Mucosa of stomach (tissue), 1 donor: ENCODE results near the gene TAF7.
A peak's percentile ranks its signal among the peaks of the same experiment; 100 is the strongest.
"Not testable (repeated sequence)": the region's sequence is repeated elsewhere in the genome, so short reads cannot be mapped to it uniquely, and the experiment has no call there.

Experiments
- H3K27me3 ChIP-seq: one replicate; pipeline ENCODE4 v1.7.0; 2013; ENCODE audit warnings: mild to moderate bottlenecking, low read length; ENCODE audit not compliant: control insufficient read depth, insufficient read depth
- H3K36me3 ChIP-seq: one replicate; pipeline ENCODE4 v1.7.0; 2013; ENCODE audit warnings: low read length; ENCODE audit not compliant: control insufficient read depth, insufficient read depth
- H3K4me1 ChIP-seq: one replicate; pipeline ENCODE4 v1.7.0; 2013; ENCODE audit warnings: mild to moderate bottlenecking, low read length; ENCODE audit not compliant: control insufficient read depth, insufficient read depth
- H3K4me3 ChIP-seq: one replicate; pipeline ENCODE4 v1.7.0; 2013; ENCODE audit warnings: low read length
- H3K9ac ChIP-seq: one replicate; pipeline ENCODE4 v1.7.0; 2013; ENCODE audit warnings: mild to moderate bottlenecking, low read length, moderate library complexity
- H3K9me3 ChIP-seq: one replicate; pipeline ENCODE4 v1.7.0; 2013; ENCODE audit warnings: mild to moderate bottlenecking, low read length, moderate library complexity; ENCODE audit not compliant: control insufficient read depth
- donor health status: Pancreatic carcinoma.

The TAF7 gene

GRCh38 chr5:141326088-141326854 lies 5.7 kb upstream of the TAF7 start:
- H3K36me3 ChIP-seq, result no peaks in the 10 kb centered on the region

GRCh38 chr5:141322261-141322660 lies 1.7 kb upstream of the TAF7 start:
- Histone ChIP-seq H3K36me3 (peaks cover 13% of the 10 kb centered on the region), H3K27me3 (no peaks in the 10 kb centered on the region), H3K9me3 (peaks cover 34% of the 10 kb centered on the region), H3K4me1 (no peaks in the 10 kb centered on the region), H3K4me3 (no peak overlapping the region), H3K9ac (no peak overlapping the region)

More at GRCh38 chr5:141326088-141326854, 5.7 kb upstream of the TAF7 start:
- H3K9ac ChIP-seq, result peak overlapping the region; percentile 3
- H3K4me3 ChIP-seq, result no peak overlapping the region
- no peaks in the 10 kb centered on the region for H3K4me1 ChIP-seq
- H3K27me3 ChIP-seq, result peaks cover 2% of the 10 kb centered on the region
- H3K9me3 ChIP-seq, result peaks cover 5% of the 10 kb centered on the region

- Histone ChIP-seq H3K9me3 (peaks cover 52% of the 10 kb centered on the region), H3K4me3 (peak overlapping the region; percentile 88), H3K9ac (no peak overlapping the region), H3K36me3 (peaks cover 13% of the 10 kb centered on the region), H3K4me1 (no peaks in the 10 kb centered on the region), H3K27me3 (no peaks in the 10 kb centered on the region)
These were observed 885 bp downstream of the TAF7 start for GRCh38 chr5:141319699-141320098.

GRCh38 chr5:141319202-141319601 lies 1.4 kb downstream of the TAF7 start:
- peak overlapping the region; percentile 88 for H3K4me3 ChIP-seq
- no peaks in the 10 kb centered on the region for H3K4me1 ChIP-seq
- H3K36me3 ChIP-seq, result peaks cover 13% of the 10 kb centered on the region
- H3K9ac ChIP-seq, result no peak overlapping the region
- peaks cover 54% of the 10 kb centered on the region for H3K9me3 ChIP-seq
- H3K27me3 ChIP-seq, result no peaks in the 10 kb centered on the region

- H3K9me3 ChIP-seq, result peaks cover 73% of the 10 kb centered on the region
These were observed 3.6 kb downstream of the TAF7 start for GRCh38 chr5:141316963-141317362.

GRCh38 chr5:141313711-141314110 lies 6.9 kb downstream of the TAF7 start:
- no peaks in the 10 kb centered on the region for H3K27me3 ChIP-seq
- H3K4me3 ChIP-seq, result no peak overlapping the region
- H3K9ac ChIP-seq, result no peak overlapping the region
- H3K9me3 ChIP-seq, result peaks cover 51% of the 10 kb centered on the region
- H3K36me3 ChIP-seq, result peaks cover 6% of the 10 kb centered on the region
- H3K4me1 ChIP-seq, result no peaks in the 10 kb centered on the region

More at GRCh38 chr5:141316963-141317362, 3.6 kb downstream of the TAF7 start:
- H3K27me3 ChIP-seq, H3K4me1 ChIP-seq, H3K9ac ChIP-seq, H3K4me3 ChIP-seq: not testable (repeated sequence)
- H3K36me3 ChIP-seq, result peaks cover 13% of the 10 kb centered on the region

- Histone ChIP-seq H3K9ac (no peak overlapping the region), H3K27me3 (no peaks in the 10 kb centered on the region), H3K36me3 (no peaks in the 10 kb centered on the region), H3K9me3 (peaks cover 22% of the 10 kb centered on the region), H3K4me3 (no peak overlapping the region), H3K4me1 (no peaks in the 10 kb centered on the region)
These were observed 14.0 kb downstream of the TAF7 start for GRCh38 chr5:141306630-141307029.

- H3K36me3 ChIP-seq, result no peaks in the 10 kb centered on the region
- no peaks in the 10 kb centered on the region for H3K4me1 ChIP-seq
- no peaks in the 10 kb centered on the region for H3K27me3 ChIP-seq
- no peak within 1 kb of the TSS for H3K4me3 ChIP-seq
- peaks cover 22% of the 10 kb centered on the region for H3K9me3 ChIP-seq
- H3K9ac ChIP-seq, result no peak within 1 kb of the TSS
These were observed 16.8 kb downstream of the TAF7 start, which contains the start of gene SLC25A2 for GRCh38 chr5:141303756-141304155. Gene SLC25A2 (minus strand): TSS chr5:141304049. CDS start chr5:141303865, 184 bp downstream.

- H3K9ac ChIP-seq, result no peak overlapping the region
- H3K9me3 ChIP-seq, result peaks cover 15% of the 10 kb centered on the region
- H3K27me3 ChIP-seq, result no peaks in the 10 kb centered on the region
- H3K36me3 ChIP-seq, result no peaks in the 10 kb centered on the region
- no peak overlapping the region for H3K4me3 ChIP-seq
- H3K4me1 ChIP-seq, result no peaks in the 10 kb centered on the region
These were observed 22.2 kb downstream of the TAF7 start for GRCh38 chr5:141298376-141298775.

- Histone ChIP-seq H3K4me3 (no peak overlapping the region), H3K36me3 (no peaks in the 10 kb centered on the region), H3K9ac (no peak overlapping the region), H3K27me3 (no peaks in the 10 kb centered on the region), H3K4me1 (no peaks in the 10 kb centered on the region), H3K9me3 (no peaks in the 10 kb centered on the region)
These were observed 47.7 kb downstream of the TAF7 start for GRCh38 chr5:141272906-141273305.

- Histone ChIP-seq H3K27me3 (no peaks in the 10 kb centered on the region), H3K36me3 (no peaks in the 10 kb centered on the region), H3K9ac (no peak overlapping the region), H3K9me3 (no peaks in the 10 kb centered on the region), H3K4me3 (no peak overlapping the region), H3K4me1 (no peaks in the 10 kb centered on the region)
These were observed 51.4 kb downstream of the TAF7 start for GRCh38 chr5:141269195-141269594.
